ENCODE results near the gene CPSF3.

DNA sequence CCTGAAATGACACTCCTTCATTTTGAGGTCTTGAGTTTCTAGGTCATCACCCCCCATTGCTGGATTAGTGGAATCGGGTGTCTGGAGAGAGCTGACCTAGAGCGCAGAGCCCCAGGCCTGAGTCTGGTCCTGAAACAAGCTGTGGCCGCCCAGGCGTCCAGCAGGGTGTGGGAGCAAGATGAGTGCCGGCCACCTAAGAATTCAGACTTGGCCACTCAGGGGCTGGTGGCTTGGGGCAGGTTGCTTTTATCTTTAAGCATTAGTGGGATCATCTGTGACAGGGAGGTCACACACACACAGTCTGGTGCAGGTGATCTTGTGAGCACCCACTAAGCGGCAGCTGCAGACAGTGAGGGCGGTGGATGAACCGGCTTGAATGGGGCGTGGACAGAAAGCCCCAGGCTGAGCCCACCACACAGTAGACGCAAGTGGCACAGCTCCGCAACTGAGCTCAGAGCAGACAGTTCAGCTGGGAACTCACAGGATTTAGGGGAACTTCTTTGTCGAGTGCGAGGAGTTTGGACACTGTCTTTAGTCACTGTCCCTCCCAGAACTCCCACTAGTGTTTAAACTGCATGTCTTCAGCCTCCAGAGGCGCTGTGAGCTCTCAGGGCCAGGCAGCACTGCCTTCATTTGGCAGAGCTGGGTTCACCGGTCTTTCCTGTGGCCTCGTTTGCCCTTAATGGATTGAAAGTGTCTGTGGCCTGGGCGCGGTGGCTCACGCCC, 21.6 kb upstream of the CPSF3 start:
- TF ChIP-seq XBP1 (CRISPR knock-in tag; IDR thresholded peaks at IDR 0.05) (no peak), IKZF4 (CRISPR knock-in tag; IDR thresholded peaks at IDR 0.05; ENCODE audit: borderline replicate concordance, low read depth, not compliant biosample characterization) (no peak), ZNF431 (CRISPR knock-in tag; IDR thresholded peaks at IDR 0.05; ENCODE audit: borderline replicate concordance, low read depth) (no peak), TCF7L2 (IDR thresholded peaks at IDR 0.05; ENCODE audit: low read depth, low read length) (no peak), ZNF652 (CRISPR knock-in tag; IDR thresholded peaks at IDR 0.05; ENCODE audit: borderline replicate concordance, low read depth) (no peak), PRDM15 (CRISPR knock-in tag; IDR thresholded peaks at IDR 0.05) (no peak)
